ENCODE measurements around the gene SLC9A9.

GRCh38 chr3:143885780-143886427 lies 37.6 kb upstream of the SLC9A9 start:
- TF ChIP-seq CTCF (conservative IDR thresholded peaks at IDR 0.05 in 1 of 2, IDR thresholded peaks at IDR 0.05 in 1 of 2; ENCODE audit: low read depth in 1 of 2, low read length in 2 of 2) (peak; percentile 52 to 83), EZH2 (IDR thresholded peaks at IDR 0.05; ENCODE audit: low read length, missing control alignments) (no peak)

All from fibroblast of lung (primary cell).